ENCODE results near the gene NT5C3B. TPM values are rescaled to one million over a fixed set of nuclear protein-coding genes. Genes with fewer than 3 reads are reported as not detected.

NT5C3B gene
- total RNA-seq, 1 donor from 2014 or later, result 18.3 TPM

GRCh38 chr17:41873559-41874292 lies 37.7 kb upstream of the NT5C3B start:
- Histone ChIP-seq H3K4me1 (no peaks in the 10 kb centered on the region), H3K27ac (replicated peaks) (no peak overlapping the region), H3K9me3 (replicated peaks) (no peaks in the 10 kb centered on the region), H3K36me3 (peaks cover 76% of the 10 kb centered on the region), H3K27me3 (ENCODE audit: low read depth) (no peaks in the 10 kb centered on the region), H3K4me3 (no peak overlapping the region)
- no peak for TF ChIP-seq CTCF (IDR thresholded peaks at IDR 0.05; ENCODE audit: borderline replicate concordance)
- no peak for DNase-seq
- intact Hi-C loops (cut with micrococcal nuclease), result no loop called here

DNA sequence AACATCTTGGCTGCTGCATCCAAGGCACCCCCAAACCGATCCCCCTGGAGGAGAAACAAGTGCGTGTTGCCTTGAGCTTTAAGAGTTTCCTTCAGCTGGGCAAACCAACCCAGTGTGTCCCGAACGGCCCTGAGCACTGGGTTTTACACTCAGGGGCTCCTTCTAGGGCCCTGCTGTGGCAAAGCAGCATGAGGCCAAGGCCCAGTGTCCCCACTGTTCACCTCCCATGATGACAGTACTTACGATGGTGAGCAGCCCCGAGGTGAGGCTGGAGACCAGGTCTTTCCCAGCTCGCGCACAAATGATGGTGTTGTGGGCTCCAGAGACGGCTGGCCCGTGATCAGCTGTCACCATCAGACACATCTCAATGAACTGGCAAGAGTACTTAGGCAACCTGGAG lies 35.8 kb upstream of the NT5C3B start:
- Histone ChIP-seq H3K9me3 (replicated peaks) (no peaks in the 10 kb centered on the region), H3K4me1 (no peaks in the 10 kb centered on the region), H3K27me3 (ENCODE audit: low read depth) (no peaks in the 10 kb centered on the region), H3K27ac (replicated peaks) (no peak overlapping the region), H3K4me3 (no peak overlapping the region), H3K36me3 (peaks cover 73% of the 10 kb centered on the region)
- no peak for TF ChIP-seq CTCF (IDR thresholded peaks at IDR 0.05; ENCODE audit: borderline replicate concordance)
- intact Hi-C loops (cut with micrococcal nuclease), result no loop called here
- DNase-seq, result no peak

DNA sequence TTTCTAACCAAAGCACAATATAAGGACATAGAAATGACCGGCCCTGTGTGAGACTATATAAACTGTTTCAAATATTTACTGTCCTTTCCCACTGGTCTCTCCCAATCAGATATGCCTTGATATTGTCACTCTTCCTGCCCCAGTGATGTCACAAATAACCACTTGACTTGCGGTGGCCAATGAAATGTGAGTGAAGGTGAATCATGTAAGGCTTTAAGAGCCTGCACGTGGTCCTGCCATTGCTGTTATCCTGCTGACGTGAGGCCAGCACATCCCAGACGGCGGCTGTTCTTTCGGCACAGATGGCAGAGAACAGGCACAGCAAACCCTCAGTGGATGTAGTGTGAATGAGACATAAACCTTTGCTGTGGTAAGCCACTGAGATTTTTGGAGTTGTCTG lies 34.6 kb upstream of the NT5C3B start:
- H3K27me3 ChIP-seq (ENCODE audit: low read depth), result no peaks in the 10 kb centered on the region
- DNase-seq, result no peak
- peaks cover 69% of the 10 kb centered on the region for H3K36me3 ChIP-seq
- peaks cover 3% of the 10 kb centered on the region for H3K4me1 ChIP-seq
- no peak overlapping the region for H3K27ac ChIP-seq (replicated peaks)
- H3K4me3 ChIP-seq, result no peak overlapping the region
- intact Hi-C loops (cut with micrococcal nuclease), result no loop called here
- TF ChIP-seq CTCF (IDR thresholded peaks at IDR 0.05; ENCODE audit: borderline replicate concordance), result no peak
- no peaks in the 10 kb centered on the region for H3K9me3 ChIP-seq (replicated peaks)

DNA sequence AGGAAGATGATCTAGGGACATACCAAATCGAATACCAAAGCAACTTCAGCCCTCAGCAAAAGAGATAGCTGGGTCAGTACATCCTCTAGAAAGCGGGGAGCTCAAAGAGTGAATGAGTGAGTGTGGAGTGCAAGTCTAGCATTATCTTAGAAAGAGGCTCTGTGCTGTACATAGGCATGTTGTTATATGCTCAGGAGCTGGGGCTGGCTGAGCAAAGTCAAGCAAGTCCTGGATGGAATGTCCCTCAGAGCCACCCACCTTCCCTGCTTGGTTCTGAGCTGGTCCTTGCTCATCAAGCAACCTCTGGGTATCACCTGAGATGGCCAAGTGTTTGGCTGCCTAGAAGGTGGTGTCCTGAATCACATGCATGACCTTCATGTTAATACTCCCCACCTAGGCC lies 34.1 kb upstream of the NT5C3B start:
- no peak for DNase-seq
- Histone ChIP-seq H3K4me3 (no peak overlapping the region), H3K36me3 (peaks cover 69% of the 10 kb centered on the region), H3K9me3 (replicated peaks) (no peaks in the 10 kb centered on the region), H3K27me3 (ENCODE audit: low read depth) (no peaks in the 10 kb centered on the region), H3K27ac (replicated peaks) (no peak overlapping the region), H3K4me1 (peaks cover 5% of the 10 kb centered on the region)
- TF ChIP-seq CTCF (IDR thresholded peaks at IDR 0.05; ENCODE audit: borderline replicate concordance), result no peak
- intact Hi-C loops (cut with micrococcal nuclease), result no loop called here

- Histone ChIP-seq H3K27me3 (ENCODE audit: low read depth) (no peaks in the 10 kb centered on the region), H3K27ac (replicated peaks) (no peak overlapping the region), H3K36me3 (peaks cover 69% of the 10 kb centered on the region), H3K4me3 (no peak overlapping the region), H3K4me1 (peaks cover 12% of the 10 kb centered on the region), H3K9me3 (replicated peaks) (no peaks in the 10 kb centered on the region)
- intact Hi-C loops (cut with micrococcal nuclease), result no loop called here
- no peak for TF ChIP-seq CTCF (IDR thresholded peaks at IDR 0.05; ENCODE audit: borderline replicate concordance)
- no peak for DNase-seq
Measured at GRCh38 chr17:41869426-41869825, 33.4 kb upstream of the NT5C3B start.
